Endothelial cell (in vitro differentiated cells): ENCODE data around the gene U2SURP. TPM values are rescaled to one million over a fixed set of nuclear protein-coding genes. Genes with fewer than 3 reads are reported as not detected.
A peak's percentile ranks its signal among the peaks of the same experiment; 100 is the strongest.
"Not testable (repeated sequence)": the region's sequence is repeated elsewhere in the genome, so short reads cannot be mapped to it uniquely, and the experiment has no call there.

Source experiments
- DNase-seq: peaks from one replicate; pipeline ENCODE4 v3.0.0; 2021; ENCODE audit warnings: low spot score
- H3K27ac Mint-ChIP-seq: one replicate; pipeline ENCODE4 v1.8.0; 2021; ENCODE audit warnings: mixed read lengths, inconsistent platforms; ENCODE audit not compliant: unreplicated experiment
- H3K27me3 Mint-ChIP-seq: one replicate; pipeline ENCODE4 v1.8.0; 2021; ENCODE audit warnings: mild to moderate bottlenecking, moderate library complexity, mixed read lengths, inconsistent platforms; ENCODE audit not compliant: unreplicated experiment
- H3K36me3 Mint-ChIP-seq: one replicate; pipeline ENCODE4 v1.8.0; 2021; ENCODE audit warnings: mild to moderate bottlenecking, low read depth, mixed read lengths, inconsistent platforms; ENCODE audit not compliant: unreplicated experiment
- H3K4me1 Mint-ChIP-seq: one replicate; pipeline ENCODE4 v1.8.0; 2021; ENCODE audit warnings: mild to moderate bottlenecking, mixed read lengths, inconsistent platforms; ENCODE audit not compliant: unreplicated experiment
- H3K4me3 Mint-ChIP-seq: one replicate; pipeline ENCODE4 v1.8.0; 2021; ENCODE audit warnings: mild to moderate bottlenecking, mixed read lengths, inconsistent platforms; ENCODE audit not compliant: unreplicated experiment
- H3K9me3 Mint-ChIP-seq: one replicate; pipeline ENCODE4 v1.8.0; 2021; ENCODE audit warnings: mixed read lengths, inconsistent platforms; ENCODE audit not compliant: unreplicated experiment
- total RNA-seq: library from RNA; stranded (reverse); fragmentation: NEBNext Ultra II Directional; extraction: Animal tissue kit (Norgen Biotek cat#: 25700); gene quantifications from one replicate; pipeline ENCODE4 v1.2.1, GENCODE V29; 2021; ENCODE audit not compliant: unreplicated experiment
- TF ChIP-seq, protein P1 (sequence below): fragments of 200-600 bp; sonication (generic); IDR thresholded peaks from one replicate; pipeline ENCODE4 v1.5.0; 2021; ENCODE audit warnings: antibody characterized with exemption; ENCODE audit not compliant: unreplicated experiment

The U2SURP gene
- total RNA-seq, 1 donor from 2014 or later, result 86.1 TPM

DNA sequence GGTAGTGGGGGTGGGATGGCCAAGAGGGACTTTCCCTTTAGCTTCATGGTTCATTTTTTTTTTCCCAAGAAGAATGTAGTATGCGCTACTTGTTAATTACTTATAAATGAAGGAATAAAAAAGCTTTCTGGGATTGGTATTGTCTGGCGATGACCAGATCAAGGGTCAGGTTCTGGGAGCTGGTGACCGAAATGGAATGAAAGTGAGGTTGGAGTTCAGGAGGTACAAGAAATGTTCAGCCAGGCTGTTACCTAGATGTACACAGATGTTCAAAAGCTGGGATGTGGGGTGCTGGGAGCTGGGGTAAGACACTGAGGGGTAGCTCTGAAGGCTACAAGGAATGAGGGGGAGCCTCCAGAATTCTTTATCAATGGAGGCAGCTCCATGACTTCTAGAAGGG, 17.1 kb upstream of the U2SURP start:
- no peaks in the 10 kb centered on the region for H3K4me1 Mint-ChIP-seq
- H3K27me3 Mint-ChIP-seq, result peaks cover 1% of the 10 kb centered on the region
- no peak for DNase-seq
- H3K4me3 Mint-ChIP-seq, result no peak overlapping the region
- H3K27ac Mint-ChIP-seq, result no peak overlapping the region
- H3K36me3 Mint-ChIP-seq, result no peaks in the 10 kb centered on the region
- TF ChIP-seq, protein P1, sequence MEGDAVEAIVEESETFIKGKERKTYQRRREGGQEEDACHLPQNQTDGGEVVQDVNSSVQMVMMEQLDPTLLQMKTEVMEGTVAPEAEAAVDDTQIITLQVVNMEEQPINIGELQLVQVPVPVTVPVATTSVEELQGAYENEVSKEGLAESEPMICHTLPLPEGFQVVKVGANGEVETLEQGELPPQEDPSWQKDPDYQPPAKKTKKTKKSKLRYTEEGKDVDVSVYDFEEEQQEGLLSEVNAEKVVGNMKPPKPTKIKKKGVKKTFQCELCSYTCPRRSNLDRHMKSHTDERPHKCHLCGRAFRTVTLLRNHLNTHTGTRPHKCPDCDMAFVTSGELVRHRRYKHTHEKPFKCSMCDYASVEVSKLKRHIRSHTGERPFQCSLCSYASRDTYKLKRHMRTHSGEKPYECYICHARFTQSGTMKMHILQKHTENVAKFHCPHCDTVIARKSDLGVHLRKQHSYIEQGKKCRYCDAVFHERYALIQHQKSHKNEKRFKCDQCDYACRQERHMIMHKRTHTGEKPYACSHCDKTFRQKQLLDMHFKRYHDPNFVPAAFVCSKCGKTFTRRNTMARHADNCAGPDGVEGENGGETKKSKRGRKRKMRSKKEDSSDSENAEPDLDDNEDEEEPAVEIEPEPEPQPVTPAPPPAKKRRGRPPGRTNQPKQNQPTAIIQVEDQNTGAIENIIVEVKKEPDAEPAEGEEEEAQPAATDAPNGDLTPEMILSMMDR, result no peak
- H3K9me3 Mint-ChIP-seq, result no peaks in the 10 kb centered on the region

DNA sequence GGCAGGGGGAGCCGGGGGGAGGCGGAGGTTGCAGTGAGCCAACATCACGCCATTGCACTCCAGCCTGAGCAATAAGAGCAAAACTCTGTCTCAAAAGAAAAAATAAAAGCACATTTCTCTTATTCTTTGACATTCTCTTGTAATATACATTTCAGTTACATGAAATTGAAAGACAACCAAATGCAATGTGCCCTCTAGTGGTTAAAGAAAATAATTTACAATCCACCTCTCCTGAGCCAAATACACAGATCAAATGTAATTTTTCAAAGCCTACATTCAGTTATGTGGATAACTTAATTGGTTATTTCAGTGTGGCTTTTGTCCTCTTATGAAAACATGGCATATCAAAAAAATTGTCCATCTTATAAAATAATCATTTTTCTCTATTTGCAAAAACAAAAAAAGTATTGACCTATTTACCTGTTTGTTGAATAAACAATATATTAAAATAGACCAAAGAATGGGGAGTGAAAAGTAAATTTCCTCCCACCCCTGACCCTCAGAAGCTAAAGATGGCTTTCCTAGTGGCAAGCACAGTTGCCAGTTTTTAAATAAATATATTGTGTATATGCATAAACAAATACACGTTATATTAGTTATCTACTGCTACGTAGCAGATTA, 14.2 kb upstream of the U2SURP start:
- Mint-ChIP-seq H3K4me1 (no peaks in the 10 kb centered on the region), H3K27me3 (peaks cover 1% of the 10 kb centered on the region), H3K9me3 (no peaks in the 10 kb centered on the region), H3K36me3 (no peaks in the 10 kb centered on the region), H3K27ac (no peak overlapping the region), H3K4me3 (no peak overlapping the region)
- no peak for DNase-seq
- TF ChIP-seq, protein P1, result peak; percentile 84

DNA sequence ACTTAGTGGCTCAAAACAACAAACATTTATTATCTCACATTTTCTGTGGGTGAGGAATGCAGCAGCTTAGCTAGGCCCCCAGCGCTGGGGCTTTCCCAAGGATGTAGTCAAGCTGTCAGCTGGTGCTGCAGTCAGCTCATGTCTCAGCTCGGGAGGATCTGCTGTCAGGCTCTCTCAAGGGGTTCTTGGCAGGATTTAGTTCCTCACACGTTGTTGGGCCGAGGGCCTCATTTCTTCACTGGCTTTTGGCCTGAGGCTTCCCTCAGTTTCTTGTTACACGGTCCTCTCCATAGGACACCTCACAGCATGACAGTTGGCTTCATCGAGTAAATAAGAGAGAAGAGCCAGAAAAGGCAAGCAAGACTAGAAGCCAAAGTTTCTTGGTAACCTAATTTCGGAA, 13.7 kb upstream of the U2SURP start:
- Mint-ChIP-seq H3K9me3 (no peaks in the 10 kb centered on the region), H3K27me3 (peaks cover 1% of the 10 kb centered on the region), H3K4me1 (no peaks in the 10 kb centered on the region), H3K4me3 (no peak overlapping the region), H3K36me3 (no peaks in the 10 kb centered on the region), H3K27ac (no peak overlapping the region)
- TF ChIP-seq, protein P1, result no peak
- no peak for DNase-seq

DNA sequence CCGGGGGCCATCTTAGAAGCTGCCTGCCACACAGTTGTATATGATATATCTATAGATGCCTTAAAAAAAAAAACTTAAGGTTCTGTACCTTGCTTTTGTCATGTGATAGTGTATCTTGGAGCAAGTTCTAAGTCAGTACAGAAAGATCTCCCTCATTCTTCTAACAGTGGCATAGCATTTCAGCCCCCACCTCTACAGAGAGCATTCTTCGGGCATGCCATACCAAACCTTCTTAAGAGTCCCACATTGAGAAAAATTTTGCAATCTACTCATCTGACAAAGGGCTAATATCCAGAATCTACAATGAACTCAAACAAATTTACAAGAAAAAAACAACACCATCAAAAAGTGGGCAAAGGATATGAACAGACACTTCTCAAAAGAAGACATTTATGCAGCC, 13.1 kb upstream of the U2SURP start:
- peak overlapping the region; percentile 52 for H3K4me3 Mint-ChIP-seq

DNA sequence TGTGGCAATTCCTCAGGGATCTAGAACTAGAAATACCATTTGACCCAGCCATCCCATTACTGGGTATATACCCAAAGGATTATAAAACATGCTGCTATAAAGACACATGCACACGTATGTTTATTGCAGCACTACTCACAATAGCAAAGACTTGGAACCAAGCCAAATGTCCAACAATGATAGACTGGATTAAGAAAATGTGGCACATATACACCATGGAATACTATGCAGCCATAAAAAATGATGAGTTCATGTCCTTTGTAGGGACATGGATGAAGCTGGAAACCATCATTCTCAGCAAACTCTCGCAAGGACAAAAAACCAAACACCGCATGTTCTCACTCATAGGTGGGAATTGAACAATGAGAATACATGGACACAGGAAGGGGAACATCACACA, 12.5 kb upstream of the U2SURP start:
- H3K9me3 Mint-ChIP-seq, H3K36me3 Mint-ChIP-seq, H3K27me3 Mint-ChIP-seq, H3K27ac Mint-ChIP-seq, H3K4me1 Mint-ChIP-seq, H3K4me3 Mint-ChIP-seq, DNase-seq: not testable (repeated sequence)

More for the DNA sequence above, 13.1 kb upstream of the U2SURP start:
- not testable (repeated sequence) for H3K27me3 Mint-ChIP-seq, H3K36me3 Mint-ChIP-seq, H3K4me1 Mint-ChIP-seq, H3K9me3 Mint-ChIP-seq, DNase-seq, H3K27ac Mint-ChIP-seq

DNA sequence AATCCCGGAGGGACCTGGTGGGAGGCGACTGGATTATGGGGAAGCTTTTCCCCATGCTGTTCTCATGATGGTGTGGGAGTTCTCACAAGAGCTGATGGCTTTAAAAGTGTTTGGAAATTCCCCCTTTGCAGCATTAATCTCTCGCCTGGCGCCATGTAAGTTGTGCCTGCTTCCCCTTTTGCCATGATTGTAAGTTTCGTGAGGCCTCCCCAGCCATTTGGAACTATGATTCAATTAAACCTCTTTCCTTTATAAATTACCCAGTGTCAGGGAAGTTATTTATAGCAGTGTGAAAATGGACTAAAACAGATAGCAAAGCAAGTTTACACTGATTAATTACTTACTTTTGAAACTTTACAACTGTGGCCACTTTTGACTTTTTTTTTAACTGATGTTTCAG, 10.6 kb upstream of the U2SURP start:
- Mint-ChIP-seq H3K27ac (no peak overlapping the region), H3K4me3 (no peak overlapping the region), H3K9me3 (no peaks in the 10 kb centered on the region), H3K27me3 (no peaks in the 10 kb centered on the region), H3K36me3 (no peaks in the 10 kb centered on the region), H3K4me1 (no peaks in the 10 kb centered on the region)
- TF ChIP-seq, protein P1, result no peak
- DNase-seq, result no peak
